Measurements from ENCODE around the gene DRC1. TPM values are rescaled to one million over a fixed set of nuclear protein-coding genes. Genes with fewer than 3 reads are reported as not detected.

The DRC1 gene
- total RNA-seq, 1 experiment from 2014 or later: not detected

GRCh38 chr2:26483516-26483915, 81.8 kb downstream of the DRC1 start:
- H3K4me3 ChIP-seq (ENCODE audit: low read depth, low read length, poor library complexity, severe bottlenecking): no peak overlapping the region
- no peak overlapping the region for H3K27ac ChIP-seq (ENCODE audit: low read depth, low read length, poor library complexity, severe bottlenecking)
- BruUV-seq (replicated peaks): no TSS peak
- ChIA-PET POLR2A (ENCODE audit: low non-redundant PET) (no interaction called here), CTCF (no interaction called here)
- TF ChIP-seq EZH2 (IDR thresholded peaks at IDR 0.05; ENCODE audit: borderline replicate concordance, low read depth, low read length, poor library complexity, severe bottlenecking): no peak
- TF ChIP-seq, protein P1, sequence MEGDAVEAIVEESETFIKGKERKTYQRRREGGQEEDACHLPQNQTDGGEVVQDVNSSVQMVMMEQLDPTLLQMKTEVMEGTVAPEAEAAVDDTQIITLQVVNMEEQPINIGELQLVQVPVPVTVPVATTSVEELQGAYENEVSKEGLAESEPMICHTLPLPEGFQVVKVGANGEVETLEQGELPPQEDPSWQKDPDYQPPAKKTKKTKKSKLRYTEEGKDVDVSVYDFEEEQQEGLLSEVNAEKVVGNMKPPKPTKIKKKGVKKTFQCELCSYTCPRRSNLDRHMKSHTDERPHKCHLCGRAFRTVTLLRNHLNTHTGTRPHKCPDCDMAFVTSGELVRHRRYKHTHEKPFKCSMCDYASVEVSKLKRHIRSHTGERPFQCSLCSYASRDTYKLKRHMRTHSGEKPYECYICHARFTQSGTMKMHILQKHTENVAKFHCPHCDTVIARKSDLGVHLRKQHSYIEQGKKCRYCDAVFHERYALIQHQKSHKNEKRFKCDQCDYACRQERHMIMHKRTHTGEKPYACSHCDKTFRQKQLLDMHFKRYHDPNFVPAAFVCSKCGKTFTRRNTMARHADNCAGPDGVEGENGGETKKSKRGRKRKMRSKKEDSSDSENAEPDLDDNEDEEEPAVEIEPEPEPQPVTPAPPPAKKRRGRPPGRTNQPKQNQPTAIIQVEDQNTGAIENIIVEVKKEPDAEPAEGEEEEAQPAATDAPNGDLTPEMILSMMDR (conservative IDR thresholded peaks at IDR 0.05; ENCODE audit: low read depth, low read length): no peak
- H3K36me3 ChIP-seq (ENCODE audit: insufficient read depth, low read length, poor library complexity, severe bottlenecking): no peaks in the 10 kb centered on the region
- no peaks in the 10 kb centered on the region for H3K9me3 ChIP-seq (ENCODE audit: low read depth, low read length, poor library complexity, severe bottlenecking)
- no peak for DNase-seq (ENCODE audit: low spot score)
- H3K4me1 ChIP-seq (ENCODE audit: insufficient read depth, low read length, poor library complexity, severe bottlenecking): no peaks in the 10 kb centered on the region
- H3K27me3 ChIP-seq (replicated peaks; ENCODE audit: insufficient read depth, low read depth, low read length, poor library complexity): no peaks in the 10 kb centered on the region
- intact Hi-C loops (cut with micrococcal nuclease; ENCODE audit: unreplicated experiment): no loop called here

DNA sequence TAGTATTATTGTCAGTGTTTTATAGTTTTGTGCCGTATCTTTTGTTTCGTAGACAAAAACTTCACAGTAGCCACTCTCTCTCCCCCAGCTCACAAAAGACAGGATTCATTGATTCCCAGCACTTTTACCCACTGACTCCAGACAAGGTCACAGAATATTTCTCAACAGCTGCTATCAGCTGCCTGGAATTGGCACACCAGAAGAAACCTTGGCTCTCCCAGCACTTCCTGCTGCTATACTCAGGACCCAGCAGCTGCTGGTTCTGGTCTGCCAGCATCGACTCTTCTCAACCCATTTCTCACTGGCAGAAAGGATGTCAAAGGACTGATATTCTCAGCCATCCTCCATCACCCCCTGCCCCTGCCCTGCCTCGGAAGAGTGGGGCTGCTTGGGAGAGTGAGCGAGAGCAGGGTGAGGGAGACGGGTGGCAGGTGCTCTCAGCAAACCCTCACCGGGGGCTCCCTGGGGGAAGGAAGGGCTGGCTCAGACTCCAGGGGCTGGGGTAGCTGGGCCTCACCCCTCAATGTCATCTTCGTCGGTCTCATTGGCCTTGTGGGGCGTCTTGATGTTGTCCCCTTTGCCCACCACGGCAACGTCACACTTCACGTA, 82.3 kb downstream of the DRC1 start:
- no peaks in the 10 kb centered on the region for H3K4me1 ChIP-seq (ENCODE audit: insufficient read depth, low read length, poor library complexity, severe bottlenecking)
- H3K36me3 ChIP-seq (ENCODE audit: insufficient read depth, low read length, poor library complexity, severe bottlenecking): no peaks in the 10 kb centered on the region
- intact Hi-C loops (cut with micrococcal nuclease; ENCODE audit: unreplicated experiment): no loop called here
- no peaks in the 10 kb centered on the region for H3K9me3 ChIP-seq (ENCODE audit: low read depth, low read length, poor library complexity, severe bottlenecking)
- H3K4me3 ChIP-seq (ENCODE audit: low read depth, low read length, poor library complexity, severe bottlenecking): no peak overlapping the region
- no peak overlapping the region for H3K27ac ChIP-seq (ENCODE audit: low read depth, low read length, poor library complexity, severe bottlenecking)
- POLR2A ChIA-PET (ENCODE audit: low non-redundant PET): no interaction called here
- BruUV-seq (replicated peaks): no TSS peak
- TF ChIP-seq, protein P1 (conservative IDR thresholded peaks at IDR 0.05; ENCODE audit: low read depth, low read length): no peak
- TF ChIP-seq EZH2 (IDR thresholded peaks at IDR 0.05; ENCODE audit: borderline replicate concordance, low read depth, low read length, poor library complexity, severe bottlenecking): no peak
- H3K27me3 ChIP-seq (replicated peaks; ENCODE audit: insufficient read depth, low read depth, low read length, poor library complexity): no peaks in the 10 kb centered on the region
- no peak for DNase-seq (ENCODE audit: low spot score)
- CTCF ChIA-PET: no interaction called here

DNA sequence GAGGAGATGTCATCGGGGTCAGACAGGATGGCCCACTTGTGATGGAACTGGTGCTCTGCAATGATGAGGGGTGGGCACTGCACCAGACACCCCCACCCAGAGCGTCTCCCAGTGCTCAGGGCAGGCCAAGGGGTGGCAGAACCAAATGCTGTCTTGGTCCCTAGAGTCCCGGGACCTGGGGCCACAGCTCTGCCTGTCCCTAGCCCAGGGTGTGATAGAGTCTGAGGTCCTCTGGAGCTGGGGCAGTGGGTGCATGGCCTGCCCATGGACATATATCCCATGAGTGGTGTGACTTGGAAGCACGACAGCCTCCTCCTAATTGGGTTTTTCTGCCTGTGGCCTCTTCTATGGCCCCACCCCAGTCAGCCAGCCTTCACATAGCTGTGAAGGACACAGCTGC, 82.9 kb downstream of the DRC1 start:
- Histone ChIP-seq H3K9me3 (ENCODE audit: low read depth, low read length, poor library complexity, severe bottlenecking) (no peaks in the 10 kb centered on the region), H3K27me3 (replicated peaks; ENCODE audit: insufficient read depth, low read depth, low read length, poor library complexity) (no peaks in the 10 kb centered on the region), H3K4me1 (ENCODE audit: insufficient read depth, low read length, poor library complexity, severe bottlenecking) (no peaks in the 10 kb centered on the region), H3K36me3 (ENCODE audit: insufficient read depth, low read length, poor library complexity, severe bottlenecking) (no peaks in the 10 kb centered on the region), H3K27ac (ENCODE audit: low read depth, low read length, poor library complexity, severe bottlenecking) (no peak overlapping the region), H3K4me3 (ENCODE audit: low read depth, low read length, poor library complexity, severe bottlenecking) (no peak overlapping the region)
- intact Hi-C loops (cut with micrococcal nuclease; ENCODE audit: unreplicated experiment): no loop called here
- no peak for DNase-seq (ENCODE audit: low spot score)
- TF ChIP-seq, protein P1 (conservative IDR thresholded peaks at IDR 0.05; ENCODE audit: low read depth, low read length): no peak
- TF ChIP-seq EZH2 (IDR thresholded peaks at IDR 0.05; ENCODE audit: borderline replicate concordance, low read depth, low read length, poor library complexity, severe bottlenecking): no peak
- ChIA-PET CTCF (no interaction called here), POLR2A (ENCODE audit: low non-redundant PET) (no interaction called here)
- no TSS peak for BruUV-seq (replicated peaks)

Data from A673 (cell line).